Ascending aorta (tissue), 2 donors: Measurements from ENCODE around the gene TEX19. TPM values are rescaled to one million over a fixed set of nuclear protein-coding genes. Genes with fewer than 3 reads are reported as not detected.
A peak's percentile ranks its signal among the peaks of the same experiment; 100 is the strongest.

Experiments used
- DNase-seq, 2 donors: peaks; one replicate each; pipeline ENCODE4 v3.0.0-alpha.2; 2019; ENCODE audit warnings: low spot score in 2 of 2
- H3K27ac ChIP-seq, 2 donors: fragments of 200-600 bp; sonication (generic); one replicate each; pipeline ENCODE4 v1.5.1; 2016 to 2017; ENCODE audit warnings: mild to moderate bottlenecking in 1 of 2
- H3K27me3 ChIP-seq: fragments of 200-600 bp; sonication (generic); one replicate; pipeline ENCODE4 v1.5.1; 2017
- H3K36me3 ChIP-seq, 2 donors: fragments of 200-600 bp; sonication (generic); one replicate each; pipeline ENCODE4 v1.5.1; 2016
- H3K4me1 ChIP-seq, 2 donors: fragments of 200-600 bp; sonication (generic); one replicate each; pipeline ENCODE4 v1.5.1; 2016 to 2017; ENCODE audit warnings: mild to moderate bottlenecking in 1 of 2
- H3K4me3 ChIP-seq, 2 donors: fragments of 200-600 bp; sonication (generic); one replicate each; pipeline ENCODE4 v1.5.1; 2016 to 2017; ENCODE audit warnings: mild to moderate bottlenecking in 1 of 2
- H3K9me3 ChIP-seq, 2 donors: fragments of 200-600 bp; sonication (generic); one replicate each; pipeline ENCODE4 v1.5.1; 2016
- CTCF ChIP-seq, 3 experiments: fragments of 200-600 bp in 2 of 3; fragments of 450-650 bp in 1 of 3; sonication (generic) in 2 of 3; IDR thresholded peaks; one replicate each; pipeline ENCODE4 v1.5.1; 2016 to 2019; ENCODE audit warnings: antibody characterized with exemption in 3 of 3, mild to moderate bottlenecking in 1 of 3, moderate library complexity in 1 of 3
- intact Hi-C: fragments of 100-400 bp; cut with DNase I; formaldehyde crosslinking; loops from one replicate; pipeline ENCODE4 v1.15.1; 2023
- total RNA-seq: library from RNA; depleted of rRNA; stranded (reverse); fragments of >200 nt; gene quantifications from one replicate; pipeline ENCODE4 v1.1.0, GENCODE V29; 2016

Gene TEX19
- total RNA-seq, 1 donor from 2014 or later, result not detected

GRCh38 chr17:82365606-82366295 lies 6.7 kb downstream of the TEX19 start:
- no peaks in the 10 kb centered on the region for H3K36me3 ChIP-seq
- no peaks in the 10 kb centered on the region for H3K9me3 ChIP-seq
- H3K4me1 ChIP-seq, result peaks cover 2 to 5% of the 10 kb centered on the region in 2 donors
- TF ChIP-seq CTCF (IDR thresholded peaks at IDR 0.05), result no peak
- H3K27me3 ChIP-seq, result no peaks in the 10 kb centered on the region
- H3K27ac ChIP-seq, result no peak overlapping the region
- no peak overlapping the region for H3K4me3 ChIP-seq
- intact Hi-C loops, result no loop called here
- no peak for DNase-seq

GRCh38 chr17:82366749-82367148 lies 7.7 kb downstream of the TEX19 start:
- H3K27ac ChIP-seq, result no peak overlapping the region
- no peaks in the 10 kb centered on the region for H3K9me3 ChIP-seq
- H3K4me1 ChIP-seq, result peaks cover 9 to 10% of the 10 kb centered on the region in 2 donors
- H3K36me3 ChIP-seq, result no peaks in the 10 kb centered on the region
- no peak for DNase-seq
- intact Hi-C loops, result no loop called here
- H3K27me3 ChIP-seq, result peaks cover 6% of the 10 kb centered on the region
- no peak for TF ChIP-seq CTCF (IDR thresholded peaks at IDR 0.05)
- H3K4me3 ChIP-seq, result no peak overlapping the region

- DNase-seq, result no peak
- H3K9me3 ChIP-seq, result no peaks in the 10 kb centered on the region
- H3K27me3 ChIP-seq, result peaks cover 8% of the 10 kb centered on the region
- H3K36me3 ChIP-seq, result no peaks in the 10 kb centered on the region
- intact Hi-C loops, result no loop called here
- TF ChIP-seq CTCF (IDR thresholded peaks at IDR 0.05), result no peak
- H3K4me1 ChIP-seq, result peaks cover 9 to 10% of the 10 kb centered on the region in 2 donors
- H3K4me3 ChIP-seq, result no peak overlapping the region
- no peak overlapping the region for H3K27ac ChIP-seq
Measured at GRCh38 chr17:82367724-82368524, 8.9 kb downstream of the TEX19 start.

GRCh38 chr17:82369211-82369610 lies 10.2 kb downstream of the TEX19 start:
- H3K4me1 ChIP-seq, result peaks cover 9 to 10% of the 10 kb centered on the region in 2 donors
- no peak for DNase-seq
- peaks cover 8% of the 10 kb centered on the region for H3K27me3 ChIP-seq
- no peaks in the 10 kb centered on the region for H3K36me3 ChIP-seq
- TF ChIP-seq CTCF (IDR thresholded peaks at IDR 0.05), result no peak
- no peak overlapping the region for H3K27ac ChIP-seq
- H3K4me3 ChIP-seq, result no peak overlapping the region
- intact Hi-C loops, result no loop called here
- no peaks in the 10 kb centered on the region for H3K9me3 ChIP-seq

- Histone ChIP-seq H3K36me3 (no peaks in the 10 kb centered on the region), H3K27ac (no peak overlapping the region), H3K4me3 (peak overlapping the region; percentile 32 to 52), H3K9me3 (no peaks in the 10 kb centered on the region), H3K4me1 (peaks cover 9 to 10% of the 10 kb centered on the region in 2 donors), H3K27me3 (peaks cover 14% of the 10 kb centered on the region)
- intact Hi-C loops, result no loop called here
- no peak for DNase-seq
- TF ChIP-seq CTCF (IDR thresholded peaks at IDR 0.05), result no peak
Measured at GRCh38 chr17:82370471-82371332, 11.7 kb downstream of the TEX19 start.
